Activated CD8-positive, alpha-beta memory T cell treated with anti-CD3 and anti-CD28 coated beads, Interleukin-2, amount 10 ng/mL, durations not matched to agents 7 days and 5 days (primary cell): ENCODE results near the gene KLHL17. TPM values are rescaled to one million over a fixed set of nuclear protein-coding genes. Genes with fewer than 3 reads are reported as not detected.

Experiments
- ATAC-seq: fragments of 150-1000 bp; cut with Tn5 transposase; one replicate; pipeline ENCODE4 v1.10.0; 2021; ENCODE audit warnings: moderate library complexity
- CTCF ChIA-PET: fragments of 350-600 bp; sonication (Branson Sonifier 250); formaldehyde crosslinking; loops from one replicate; lab custom pipeline; 2021; ENCODE audit warnings: antibody characterized with exemption; lab: Charles Lee
- DNase-seq: peaks from one replicate; pipeline ENCODE4 v3.0.0-alpha.2; 2020
- H3K27ac Mint-ChIP-seq: one replicate; pipeline ENCODE4 v1.8.0; 2021; ENCODE audit warnings: mild to moderate bottlenecking, mixed read lengths
- H3K27me3 Mint-ChIP-seq: one replicate; pipeline ENCODE4 v1.8.0; 2021; ENCODE audit warnings: mixed read lengths
- H3K36me3 Mint-ChIP-seq: one replicate; pipeline ENCODE4 v1.8.0; 2021; ENCODE audit warnings: mild to moderate bottlenecking, mixed read lengths
- H3K4me1 Mint-ChIP-seq: one replicate; pipeline ENCODE4 v1.8.0; 2021; ENCODE audit warnings: mixed read lengths
- H3K4me3 Mint-ChIP-seq: one replicate; pipeline ENCODE4 v1.8.0; 2021; ENCODE audit warnings: mild to moderate bottlenecking, moderate library complexity, mixed read lengths
- H3K9me3 Mint-ChIP-seq: one replicate; pipeline ENCODE4 v1.8.0; 2022; ENCODE audit warnings: low read depth, mixed read lengths
- total RNA-seq, 2 experiments: library from RNA; stranded (reverse); gene quantifications; one replicate each; pipeline ENCODE4 v1.2.3, GENCODE V29; 2021

The KLHL17 gene
- total RNA-seq, 2 experiments from 2014 or later: 30.7 to 32.4 TPM

- CTCF ChIA-PET: no interaction called here
- ATAC-seq (no peak), DNase-seq (no peak)
- Mint-ChIP-seq H3K27me3 (peaks cover 48% of the 10 kb centered on the region), H3K4me3 (no peak overlapping the region), H3K4me1 (peaks cover 9% of the 10 kb centered on the region), H3K27ac (no peak overlapping the region), H3K9me3 (no peaks in the 10 kb centered on the region), H3K36me3 (no peaks in the 10 kb centered on the region)
These were observed 33.1 kb upstream of the KLHL17 start for GRCh38 chr1:927234-927633.

DNA sequence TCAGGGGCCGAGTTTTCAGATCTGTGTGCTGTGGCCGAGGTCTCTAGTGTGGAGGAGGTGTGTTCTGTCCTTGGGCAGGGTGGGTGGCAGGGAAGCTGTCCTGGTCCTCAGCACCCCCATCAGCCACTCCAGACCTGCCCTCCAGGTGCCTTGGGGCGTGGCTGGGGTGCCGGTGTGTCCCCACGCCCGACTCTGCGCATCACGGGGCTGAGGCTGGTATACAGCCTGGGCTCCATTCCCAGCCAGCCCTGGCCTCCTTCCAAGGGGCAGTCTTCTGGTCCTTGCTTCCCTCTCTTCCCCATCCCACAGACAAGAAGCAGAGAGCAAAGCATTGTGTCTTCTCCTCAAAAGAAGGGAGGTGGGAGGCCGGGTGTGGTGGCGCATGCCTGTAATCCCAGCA, 32.6 kb upstream of the KLHL17 start:
- Mint-ChIP-seq H3K27ac (no peak overlapping the region), H3K4me3 (no peak overlapping the region), H3K36me3 (no peaks in the 10 kb centered on the region), H3K4me1 (peaks cover 9% of the 10 kb centered on the region), H3K9me3 (no peaks in the 10 kb centered on the region), H3K27me3 (peaks cover 43% of the 10 kb centered on the region)
- CTCF ChIA-PET: no interaction called here
- ATAC-seq (no peak), DNase-seq (no peak)

- DNase-seq (no peak), ATAC-seq (no peak)
- Mint-ChIP-seq H3K4me1 (peaks cover 5% of the 10 kb centered on the region), H3K4me3 (no peak overlapping the region), H3K9me3 (no peaks in the 10 kb centered on the region), H3K27me3 (peaks cover 43% of the 10 kb centered on the region), H3K36me3 (no peaks in the 10 kb centered on the region), H3K27ac (no peak overlapping the region)
- CTCF ChIA-PET: no interaction called here
These were observed 31.3 kb upstream of the KLHL17 start for GRCh38 chr1:928825-929661.

- CTCF ChIA-PET: interaction anchor here (1.0 kb wide), 1 partner anchor 25 kb away, joined by 3 read pairs; no protein-coding TSS in a partner anchor
- no peak for DNase-seq
- Mint-ChIP-seq H3K9me3 (no peaks in the 10 kb centered on the region), H3K36me3 (no peaks in the 10 kb centered on the region), H3K4me1 (peaks cover 5% of the 10 kb centered on the region), H3K27ac (no peak overlapping the region), H3K4me3 (no peak overlapping the region), H3K27me3 (peaks cover 42% of the 10 kb centered on the region)
- no peak for ATAC-seq
These were observed 30.4 kb upstream of the KLHL17 start for GRCh38 chr1:929712-930632.

DNA sequence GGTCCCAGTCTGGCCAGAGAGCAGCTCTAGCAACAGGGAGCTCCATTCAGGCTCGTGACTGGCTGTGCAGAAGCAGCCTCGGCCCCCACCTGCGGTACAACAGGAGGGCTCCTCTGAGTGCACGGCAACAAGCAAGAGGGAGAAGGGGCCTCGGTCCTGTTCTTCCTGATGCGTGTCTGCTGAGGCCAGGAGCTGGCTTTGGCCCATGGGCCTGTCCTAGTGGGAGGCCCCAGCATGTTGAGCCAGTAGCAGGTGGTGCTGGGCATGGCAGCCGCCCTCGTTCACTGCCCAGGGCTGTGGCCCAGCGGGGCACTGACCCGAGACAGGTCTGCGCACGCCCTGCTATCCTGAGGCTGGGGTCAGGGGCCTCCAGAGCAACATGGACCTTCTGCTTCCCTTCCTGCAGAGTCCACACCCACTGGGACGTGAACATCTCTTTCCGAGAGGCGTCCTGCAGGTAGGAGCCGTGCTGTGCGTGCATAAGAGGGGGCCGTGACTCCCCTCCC, 29.7 kb upstream of the KLHL17 start:
- ATAC-seq: no peak
- peaks cover 5% of the 10 kb centered on the region for H3K4me1 Mint-ChIP-seq
- H3K9me3 Mint-ChIP-seq: no peaks in the 10 kb centered on the region
- H3K27me3 Mint-ChIP-seq: peaks cover 47% of the 10 kb centered on the region
- no peak overlapping the region for H3K27ac Mint-ChIP-seq
- H3K36me3 Mint-ChIP-seq: no peaks in the 10 kb centered on the region
- no peak overlapping the region for H3K4me3 Mint-ChIP-seq
- no peak for DNase-seq
- CTCF ChIA-PET: interaction anchor here (1.0 to 1.9 kb wide), 2 partner anchors 10 to 26 kb away, joined by 3 to 4 read pairs; no protein-coding TSS in a partner anchor

DNA sequence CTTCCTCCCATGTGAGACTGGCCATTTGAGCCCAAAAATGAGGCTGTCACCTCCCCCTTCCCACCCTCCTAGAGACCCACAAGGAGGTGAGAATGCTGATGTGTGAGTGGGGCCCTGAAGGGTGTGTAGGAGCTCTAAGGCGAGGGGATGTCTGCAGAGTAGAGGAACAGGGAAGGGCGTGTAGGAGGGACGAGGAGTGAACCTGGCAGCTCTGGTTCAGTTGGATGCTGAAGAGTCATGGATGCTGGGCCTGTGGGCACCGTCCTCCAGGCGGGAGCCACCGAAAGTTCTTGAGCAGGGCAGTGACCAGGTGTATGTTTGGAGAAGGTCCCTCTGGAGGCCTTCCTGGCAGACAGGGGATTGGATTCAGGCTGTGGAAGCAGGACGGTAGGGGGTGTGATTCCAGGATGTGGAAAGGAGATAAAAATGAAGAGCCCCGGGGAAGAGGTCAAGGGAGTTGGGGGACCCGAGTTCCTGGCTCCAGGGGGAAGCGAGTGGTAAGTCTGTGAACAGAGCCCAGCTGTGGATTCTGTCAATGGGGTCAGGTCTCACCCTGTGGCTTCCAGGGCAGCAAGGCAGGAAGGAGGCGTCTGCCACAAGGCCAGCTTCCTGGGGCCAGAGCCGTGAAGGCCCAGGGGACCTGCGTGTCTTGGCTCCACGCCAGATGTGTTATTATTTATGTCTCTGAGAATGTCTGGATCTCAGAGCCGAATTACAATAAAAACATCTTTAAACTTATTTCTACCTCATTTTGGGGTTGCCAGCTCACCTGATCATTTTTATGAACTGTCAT, 28.8 kb upstream of the KLHL17 start:
- Mint-ChIP-seq H3K27me3 (peaks cover 39% of the 10 kb centered on the region), H3K27ac (no peak overlapping the region)
- CTCF ChIA-PET: interaction anchor here (1.0 to 1.9 kb wide), 2 partner anchors 9 to 25 kb away, joined by 4 read pairs; no protein-coding TSS in a partner anchor

GRCh38 chr1:932173-932510, 28.2 kb upstream of the KLHL17 start:
- Mint-ChIP-seq H3K27me3 (peaks cover 33% of the 10 kb centered on the region), H3K27ac (no peak overlapping the region), H3K9me3 (no peaks in the 10 kb centered on the region), H3K4me1 (peaks cover 5% of the 10 kb centered on the region), H3K36me3 (no peaks in the 10 kb centered on the region), H3K4me3 (no peak overlapping the region)
- DNase-seq (no peak), ATAC-seq (no peak)
- CTCF ChIA-PET: interaction anchor here (1.0 to 1.9 kb wide), 2 partner anchors 9 to 26 kb away, joined by 4 read pairs; no protein-coding TSS in a partner anchor

More for the DNA sequence above, 28.8 kb upstream of the KLHL17 start:
- Mint-ChIP-seq H3K4me3 (no peak overlapping the region), H3K36me3 (no peaks in the 10 kb centered on the region), H3K9me3 (no peaks in the 10 kb centered on the region), H3K4me1 (peaks cover 5% of the 10 kb centered on the region)
- no peak for DNase-seq
- ATAC-seq: no peak

DNA sequence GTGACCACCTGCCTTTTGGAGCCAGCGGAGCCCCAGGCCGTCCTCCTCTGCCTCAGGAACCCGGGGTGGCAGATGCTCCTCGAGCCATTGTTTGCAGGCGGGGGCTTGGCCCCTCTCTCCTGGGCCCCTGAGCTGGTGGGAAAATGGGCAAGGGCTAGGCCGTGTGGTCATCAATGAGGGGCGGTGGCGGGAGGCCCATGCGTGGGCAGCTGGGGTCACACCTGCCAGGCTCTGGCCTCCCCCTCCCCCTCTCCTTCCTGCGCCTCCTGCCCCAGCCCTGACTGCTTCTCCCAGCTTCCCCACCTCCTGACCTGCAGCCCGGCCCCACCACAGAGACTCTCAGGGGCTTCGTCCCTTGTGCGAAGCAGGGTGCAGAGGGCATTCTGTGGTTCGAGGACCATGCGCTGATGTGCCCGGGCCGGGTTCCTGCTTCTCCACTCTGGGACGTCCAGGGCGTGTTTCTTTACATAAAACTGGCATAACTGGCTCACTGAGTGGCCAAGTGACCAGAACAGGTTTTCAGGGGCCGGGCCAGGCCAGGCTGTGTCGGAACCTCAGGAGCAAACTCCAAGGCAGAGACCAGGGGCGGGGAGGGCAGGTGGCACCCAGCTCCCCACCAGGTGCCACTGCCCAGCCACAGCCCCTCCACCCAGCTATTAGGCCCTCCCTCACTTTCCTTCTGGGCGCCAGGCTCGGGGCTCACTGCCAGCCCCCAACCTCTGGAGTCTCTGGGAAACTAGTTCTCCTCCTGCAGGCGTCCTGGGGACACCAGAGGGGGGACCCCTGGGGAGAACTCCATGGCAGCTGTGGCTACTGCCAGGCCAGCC, 27.4 kb upstream of the KLHL17 start:
- Mint-ChIP-seq H3K4me1 (peaks cover 5% of the 10 kb centered on the region), H3K27ac (no peak overlapping the region)
- CTCF ChIA-PET: interaction anchor here (1.0 to 1.9 kb wide), 2 partner anchors 8 to 52 kb away, joined by 3 to 4 read pairs; no protein-coding TSS in a partner anchor

DNA sequence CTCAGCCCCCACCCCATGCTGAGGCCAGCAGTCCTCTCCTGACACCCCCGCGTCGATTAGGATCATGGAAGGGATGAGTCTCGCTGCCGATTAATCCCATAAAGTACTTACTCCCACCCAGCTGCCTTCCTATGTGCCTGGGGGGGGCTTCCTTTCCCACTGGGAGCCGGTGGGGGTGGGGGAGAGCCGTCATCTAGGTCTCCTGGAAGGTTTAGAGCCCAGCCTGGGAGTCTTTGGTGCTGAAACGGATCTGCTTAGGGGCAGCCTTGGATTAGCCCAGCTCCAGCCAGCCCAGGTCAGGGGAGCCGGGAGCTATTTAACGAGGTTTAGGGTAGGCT, 26.8 kb upstream of the KLHL17 start:
- H3K4me1 Mint-ChIP-seq: peaks cover 5% of the 10 kb centered on the region
- DNase-seq (no peak), ATAC-seq (no peak)
- no peaks in the 10 kb centered on the region for H3K9me3 Mint-ChIP-seq
- H3K4me3 Mint-ChIP-seq: no peak overlapping the region
- no peaks in the 10 kb centered on the region for H3K36me3 Mint-ChIP-seq
- peaks cover 31% of the 10 kb centered on the region for H3K27me3 Mint-ChIP-seq
- CTCF ChIA-PET: interaction anchor here (1.0 kb wide), 1 partner anchor 51 kb away, joined by 3 read pairs; no protein-coding TSS in a partner anchor
- H3K27ac Mint-ChIP-seq: no peak overlapping the region

More for the DNA sequence above, 27.4 kb upstream of the KLHL17 start:
- Mint-ChIP-seq H3K27me3 (peaks cover 29% of the 10 kb centered on the region), H3K4me3 (no peak overlapping the region), H3K36me3 (no peaks in the 10 kb centered on the region), H3K9me3 (no peaks in the 10 kb centered on the region)
- ATAC-seq (no peak), DNase-seq (no peak)

- CTCF ChIA-PET: no interaction called here
- Mint-ChIP-seq H3K36me3 (no peaks in the 10 kb centered on the region), H3K27me3 (peaks cover 37% of the 10 kb centered on the region), H3K27ac (no peak overlapping the region), H3K4me1 (peaks cover 5% of the 10 kb centered on the region), H3K4me3 (no peak overlapping the region), H3K9me3 (no peaks in the 10 kb centered on the region)
- no peak for ATAC-seq
- no peak for DNase-seq
These were observed 25.2 kb upstream of the KLHL17 start for GRCh38 chr1:934991-935750.

DNA sequence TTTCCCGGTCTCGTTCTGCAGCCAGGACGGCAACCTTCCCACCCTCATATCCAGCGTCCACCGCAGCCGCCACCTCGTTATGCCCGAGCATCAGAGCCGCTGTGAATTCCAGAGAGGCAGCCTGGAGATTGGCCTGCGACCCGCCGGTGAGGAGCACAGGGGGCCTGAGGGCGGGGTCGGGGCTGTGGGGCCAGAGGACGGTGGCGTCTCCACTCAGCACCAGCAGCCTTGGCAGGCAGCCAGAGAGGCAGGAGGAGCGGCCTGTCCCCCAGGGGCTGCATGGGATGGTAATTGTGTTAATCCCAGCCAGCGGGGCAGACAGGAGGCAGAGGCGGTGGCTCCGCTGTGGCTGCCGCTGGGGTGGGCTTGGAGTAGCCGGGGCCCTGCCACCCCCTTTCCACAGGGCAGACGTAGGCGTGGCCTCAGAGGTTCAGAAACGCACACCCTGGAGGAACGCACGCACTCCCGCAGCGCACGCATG, 24.6 kb upstream of the KLHL17 start:
- Mint-ChIP-seq H3K27ac (no peak overlapping the region), H3K4me3 (no peak overlapping the region)
- no peak for DNase-seq

More for the DNA sequence above, 24.6 kb upstream of the KLHL17 start:
- CTCF ChIA-PET: no interaction called here
- Mint-ChIP-seq H3K36me3 (no peaks in the 10 kb centered on the region), H3K4me1 (peaks cover 9% of the 10 kb centered on the region), H3K9me3 (no peaks in the 10 kb centered on the region), H3K27me3 (peaks cover 42% of the 10 kb centered on the region)
- ATAC-seq: no peak
